K562 (cell line): ENCODE data around the gene PTPRM. TPM values are rescaled to one million over a fixed set of nuclear protein-coding genes. Genes with fewer than 3 reads are reported as not detected.

Source experiments
- ATAC-seq: fragments of 200-7000 bp; cut with Tn5 transposase; 3 replicates; pipeline ENCODE4 v1.9.1; 2020; ENCODE audit warnings: moderate library complexity
- BruUV-seq: library from RNA; stranded (reverse); fragments of 400-500 nt; replicated peaks from 2 replicates; lab custom pipeline; 2021; lab: Mats Ljungman, UMichigan
- CTCF ChIA-PET: fragments of 300-600 bp; formaldehyde crosslinking; extraction: SDS; loops from one replicate; lab custom pipeline; 2021; ENCODE audit warnings: low intra/inter-chr PET ratio; lab: Yijun Ruan, JAX
- POLR2A ChIA-PET: fragments of 300-600, 350-650 bp; sonication (Branson Sonifier 250); formaldehyde crosslinking; extraction: SDS; loops from one replicate; lab custom pipeline; 2021; ENCODE audit warnings: antibody characterized with exemption, inconsistent platforms; lab: Yijun Ruan, JAX
- DNase-seq, 4 experiments: peaks; one replicate each; pipeline versions ENCODE4 v3.0.0 to v3.0.0-alpha.2; 2011 to 2018; ENCODE audit warnings: low spot score in 3 of 4, mixed read lengths in 3 of 4; ENCODE audit errors: extremely low read depth in 1 of 4
- FAIRE-seq: peaks from 2 replicates; lab custom pipeline; 2011; peaks lifted over from hg19 to GRCh38; lab: Jason Lieb, UNC
- H2AFZ ChIP-seq: 2 replicates; pipeline ENCODE4 v1.6.0; 2011; ENCODE audit warnings: low read depth, low read length, control low read depth, inconsistent platforms
- H3K27ac ChIP-seq: fragments of 200-600 bp; 3 replicates; pipeline ENCODE4 v1.8.0; 2011; ENCODE audit warnings: low read depth, mild to moderate bottlenecking, control low read depth, inconsistent platforms, low read length, moderate library complexity, mixed read lengths; ENCODE audit errors: extremely low read depth
- H3K27me3 ChIP-seq, 2 experiments: fragments of 300-600 bp in 1 of 2; 2 replicates in 1 of 2; 3 replicates in 1 of 2; pipeline versions ENCODE4 v1.6.0 to v1.8.0; 2011; ENCODE audit warnings: inconsistent platforms in 2 of 2, low read length in 2 of 2, mild to moderate bottlenecking in 1 of 2, mixed read lengths in 1 of 2, moderate library complexity in 1 of 2; ENCODE audit not compliant: control insufficient read depth in 2 of 2, insufficient read depth in 2 of 2
- H3K36me3 ChIP-seq: fragments of 300-600 bp; 3 replicates; pipeline ENCODE4 v1.8.0; 2011; ENCODE audit warnings: mild to moderate bottlenecking, low read length, inconsistent platforms; ENCODE audit not compliant: control insufficient read depth, insufficient read depth
- H3K4me1 ChIP-seq, 2 experiments: fragments of 200-600 bp in 1 of 2; replicated peaks in 1 of 2; 2 replicates in 1 of 2; 3 replicates in 1 of 2; pipeline versions ENCODE4 v1.5.1 to v1.8.0; 2011; ENCODE audit warnings: inconsistent platforms in 2 of 2, low read length in 2 of 2, mild to moderate bottlenecking in 1 of 2, mixed read lengths in 1 of 2, moderate library complexity in 1 of 2; ENCODE audit not compliant: control insufficient read depth in 2 of 2, insufficient read depth in 2 of 2
- H3K4me2 ChIP-seq: 2 replicates; pipeline ENCODE4 v1.6.1; 2011; ENCODE audit warnings: low read length, control low read depth, inconsistent platforms, mixed read lengths; ENCODE audit not compliant: insufficient read depth
- H3K4me3 ChIP-seq: fragments of 200-600 bp; sonication (generic), shearing (Covaris generic); 2 replicates; pipeline ENCODE4 v1.5.1; 2016; ENCODE audit warnings: control low read depth, inconsistent platforms
- H3K79me2 ChIP-seq: fragments of 200-600 bp; 3 replicates; pipeline ENCODE4 v1.8.0; 2011; ENCODE audit warnings: low read length, inconsistent platforms; ENCODE audit not compliant: control insufficient read depth, insufficient read depth
- H3K9ac ChIP-seq, 2 experiments: 2 replicates each; pipeline versions ENCODE4 v1.6.0 to v1.6.1; 2011; ENCODE audit warnings: low read depth in 2 of 2, low read length in 2 of 2, control low read depth in 1 of 2, inconsistent platforms in 1 of 2, mild to moderate bottlenecking in 1 of 2, mixed read lengths in 1 of 2; ENCODE audit not compliant: insufficient read depth in 1 of 2
- H3K9me1 ChIP-seq: one replicate; pipeline ENCODE4 v1.6.0; 2011; ENCODE audit warnings: inconsistent platforms, mild to moderate bottlenecking, low read length, moderate library complexity; ENCODE audit not compliant: control insufficient read depth, insufficient read depth
- H3K9me3 ChIP-seq: replicated peaks from 2 replicates; pipeline ENCODE4 v1.5.1; 2011; ENCODE audit warnings: low read depth, low read length, inconsistent platforms; ENCODE audit not compliant: control insufficient read depth, insufficient read depth
- H4K20me1 ChIP-seq: replicated peaks from 2 replicates; pipeline ENCODE4 v1.6.1; 2011; ENCODE audit warnings: low read length, inconsistent platforms, mixed read lengths; ENCODE audit not compliant: control insufficient read depth, insufficient read depth
- HMG20A ChIP-seq: fragments of 450-650 bp; formaldehyde crosslinking; conservative IDR thresholded peaks from 2 replicates; pipeline ENCODE4 v1.4.0; 2020; ENCODE audit warnings: mild to moderate bottlenecking, mixed read lengths
- RBM34 ChIP-seq: fragments of 200-400 bp; formaldehyde crosslinking; IDR thresholded peaks from 2 replicates; pipeline ENCODE4 v1.6.1; 2018; ENCODE audit warnings: low read length, borderline replicate concordance; ENCODE audit not compliant: insufficient read depth
- SP2 ChIP-seq: IDR thresholded peaks from 2 replicates; pipeline ENCODE4 v1.6.1; 2011; ENCODE audit warnings: mild to moderate bottlenecking, low read depth, low read length, moderate library complexity; ENCODE audit not compliant: poor library complexity, severe bottlenecking; ENCODE audit errors: extremely low read depth
- WGBS: fragments of 100-300 bp; shearing (Covaris generic); methylation state at CpG from one replicate; pipeline ENCODE4 v1.1.6; 2016; ENCODE audit warnings: low coverage, mixed read lengths; ENCODE audit not compliant: insufficient coverage; ENCODE audit errors: missing lambda C conversion rate; 5-methylcytosine and 5-hydroxymethylcytosine counted together
- in situ Hi-C: fragments of 300-500 bp; cut with MboI; formaldehyde crosslinking; loops from 4 replicates; pipeline ENCODE4 v1.15.0; 2018; ENCODE audit warnings: inconsistent platforms, mixed read lengths
- intact Hi-C: fragments of 100-400 bp; cut with micrococcal nuclease; formaldehyde crosslinking; loops from 2 replicates; pipeline ENCODE4 v1.14.2; 2022
- polyA plus RNA-seq, 8 experiments: library from polyadenylated mRNA; depleted of rRNA in 4 of 8; stranded (reverse) in 5 of 8; unstranded in 3 of 8; fragments of >200 nt; fragmentation: Nextera tagmentation in 2 of 8; fragmentation: Illumina TruSeq in 1 of 8; extraction: Ambion mirVana in 2 of 8; extraction: Trizol in 1 of 8; gene quantifications; 2 replicates each; pipeline versions ENCODE4 v1.2.1 to v1.2.3, GENCODE V29; 2011 to 2014; ENCODE audit warnings: inconsistent platforms in 1 of 8, missing spikeins in 1 of 8
- total RNA-seq, 7 experiments: library from RNA; depleted of rRNA in 6 of 7; stranded (reverse); fragments of >200 nt in 6 of 7; fragmentation: Illumina TruSeq in 2 of 7; extraction: Trizol in 2 of 7; gene quantifications; 2 replicates each; pipeline versions ENCODE4 v1.2.1 to v1.2.3, GENCODE V29; 2011 to 2021; ENCODE audit warnings: low replicate concordance in 1 of 7
- TF ChIP-seq, protein P1 (sequence below): fragments of 450-650 bp; conservative IDR thresholded peaks from 2 replicates; pipeline ENCODE4 v1.6.1; 2016; ENCODE audit warnings: missing genetic modification characterization, low read depth, mild to moderate bottlenecking, missing compliant biosample characterization, moderate library complexity
- TF ChIP-seq, protein P2 (sequence below): fragments of 200-400 bp; formaldehyde crosslinking; IDR thresholded peaks from 2 replicates; pipeline ENCODE4 v1.6.1; 2017; ENCODE audit warnings: mild to moderate bottlenecking, low read depth, low read length, moderate library complexity
- TF ChIP-seq, protein P3 (sequence below), 2 experiments: IDR thresholded peaks; 2 replicates each; pipeline ENCODE4 v1.6.1; 2011; ENCODE audit warnings: borderline replicate concordance in 1 of 2, control low read depth in 1 of 2, low read depth in 1 of 2, low read length in 1 of 2, mild to moderate bottlenecking in 1 of 2, mixed read lengths in 1 of 2, moderate library complexity in 1 of 2; ENCODE audit not compliant: insufficient read depth in 1 of 2, insufficient read length in 1 of 2, poor library complexity in 1 of 2, severe bottlenecking in 1 of 2; ENCODE audit errors: extremely low read depth in 1 of 2
- TF ChIP-seq, protein P4 (sequence below): IDR thresholded peaks from 2 replicates; pipeline ENCODE4 v1.6.1; 2012; ENCODE audit warnings: low read depth, low read length, improper control_type of control experiment, borderline replicate concordance

The PTPRM gene
- total and polyA plus RNA-seq, 9 of the 15 experiments (the other 6 are each of a cell fraction or from before 2014, with no cell fraction given) = 0.03 to 0.16 (median 0.08) TPM; not detected in 3

DNA sequence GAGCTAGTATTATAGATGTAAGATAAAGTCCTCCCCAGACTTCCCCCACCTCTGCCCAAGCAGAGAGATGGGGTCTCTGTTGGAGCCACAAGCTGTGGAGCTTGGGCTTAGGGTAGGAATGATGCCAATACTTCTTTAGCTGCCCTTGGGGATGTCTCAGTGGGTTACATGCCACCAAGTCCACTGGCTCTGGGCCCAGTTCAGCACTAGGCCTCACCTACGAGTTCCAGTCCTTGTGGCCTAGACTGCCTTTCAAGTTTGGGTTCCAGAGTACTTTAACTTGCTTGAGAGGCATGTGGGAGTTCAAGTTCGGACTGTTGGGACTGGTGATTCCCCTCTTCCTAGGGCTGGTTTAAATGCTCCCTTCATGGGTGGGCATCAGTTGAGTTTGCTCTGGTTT, 272.4 kb downstream of the PTPRM start:
- no TSS peak for BruUV-seq
- 0% methylated on average over 2 of the region's 2 CpGs for WGBS
- intact Hi-C loops (no loop called here), in situ Hi-C loops (no loop called here)
- Histone ChIP-seq H3K4me3 (no peak overlapping the region), H3K36me3 (no peaks in the 10 kb centered on the region), H3K79me2 (no peaks in the 10 kb centered on the region), H3K9me1 (no peaks in the 10 kb centered on the region), H3K4me1 (no peaks in the 10 kb centered on the region), H3K9ac (no peak overlapping the region), H2AFZ (no peak overlapping the region), H3K27me3 (no peaks in the 10 kb centered on the region), H3K4me2 (no peak overlapping the region), H3K27ac (no peak overlapping the region), H3K9me3 (no peaks in the 10 kb centered on the region)
- ChIA-PET CTCF (no interaction called here), POLR2A (interaction anchor here (1.2 kb wide), 1 partner anchor 14 kb away, joined by 4 read pairs; no protein-coding TSS in a partner anchor)
- FAIRE-seq (no peak), ATAC-seq (no peak), DNase-seq (no peak)
- TF ChIP-seq RBM34 (no peak), SP2 (no peak), HMG20A (CRISPR knock-in tag) (no peak)
- TF ChIP-seq, protein P1, sequence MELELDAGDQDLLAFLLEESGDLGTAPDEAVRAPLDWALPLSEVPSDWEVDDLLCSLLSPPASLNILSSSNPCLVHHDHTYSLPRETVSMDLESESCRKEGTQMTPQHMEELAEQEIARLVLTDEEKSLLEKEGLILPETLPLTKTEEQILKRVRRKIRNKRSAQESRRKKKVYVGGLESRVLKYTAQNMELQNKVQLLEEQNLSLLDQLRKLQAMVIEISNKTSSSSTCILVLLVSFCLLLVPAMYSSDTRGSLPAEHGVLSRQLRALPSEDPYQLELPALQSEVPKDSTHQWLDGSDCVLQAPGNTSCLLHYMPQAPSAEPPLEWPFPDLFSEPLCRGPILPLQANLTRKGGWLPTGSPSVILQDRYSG (tag) = no peak
- TF ChIP-seq, protein P2, sequence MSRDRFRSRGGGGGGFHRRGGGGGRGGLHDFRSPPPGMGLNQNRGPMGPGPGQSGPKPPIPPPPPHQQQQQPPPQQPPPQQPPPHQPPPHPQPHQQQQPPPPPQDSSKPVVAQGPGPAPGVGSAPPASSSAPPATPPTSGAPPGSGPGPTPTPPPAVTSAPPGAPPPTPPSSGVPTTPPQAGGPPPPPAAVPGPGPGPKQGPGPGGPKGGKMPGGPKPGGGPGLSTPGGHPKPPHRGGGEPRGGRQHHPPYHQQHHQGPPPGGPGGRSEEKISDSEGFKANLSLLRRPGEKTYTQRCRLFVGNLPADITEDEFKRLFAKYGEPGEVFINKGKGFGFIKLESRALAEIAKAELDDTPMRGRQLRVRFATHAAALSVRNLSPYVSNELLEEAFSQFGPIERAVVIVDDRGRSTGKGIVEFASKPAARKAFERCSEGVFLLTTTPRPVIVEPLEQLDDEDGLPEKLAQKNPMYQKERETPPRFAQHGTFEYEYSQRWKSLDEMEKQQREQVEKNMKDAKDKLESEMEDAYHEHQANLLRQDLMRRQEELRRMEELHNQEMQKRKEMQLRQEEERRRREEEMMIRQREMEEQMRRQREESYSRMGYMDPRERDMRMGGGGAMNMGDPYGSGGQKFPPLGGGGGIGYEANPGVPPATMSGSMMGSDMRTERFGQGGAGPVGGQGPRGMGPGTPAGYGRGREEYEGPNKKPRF = no peak
- TF ChIP-seq, protein P3, sequence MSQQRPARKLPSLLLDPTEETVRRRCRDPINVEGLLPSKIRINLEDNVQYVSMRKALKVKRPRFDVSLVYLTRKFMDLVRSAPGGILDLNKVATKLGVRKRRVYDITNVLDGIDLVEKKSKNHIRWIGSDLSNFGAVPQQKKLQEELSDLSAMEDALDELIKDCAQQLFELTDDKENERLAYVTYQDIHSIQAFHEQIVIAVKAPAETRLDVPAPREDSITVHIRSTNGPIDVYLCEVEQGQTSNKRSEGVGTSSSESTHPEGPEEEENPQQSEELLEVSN (IDR thresholded peaks at IDR 0.05; ENCODE audit: borderline replicate concordance in 1 of 2, extremely low read depth in 1 of 2, insufficient read depth in 1 of 2, insufficient read length in 1 of 2, low read depth in 1 of 2, low read length in 1 of 2, poor library complexity in 1 of 2, severe bottlenecking in 1 of 2) = no peak
- TF ChIP-seq, protein P4, sequence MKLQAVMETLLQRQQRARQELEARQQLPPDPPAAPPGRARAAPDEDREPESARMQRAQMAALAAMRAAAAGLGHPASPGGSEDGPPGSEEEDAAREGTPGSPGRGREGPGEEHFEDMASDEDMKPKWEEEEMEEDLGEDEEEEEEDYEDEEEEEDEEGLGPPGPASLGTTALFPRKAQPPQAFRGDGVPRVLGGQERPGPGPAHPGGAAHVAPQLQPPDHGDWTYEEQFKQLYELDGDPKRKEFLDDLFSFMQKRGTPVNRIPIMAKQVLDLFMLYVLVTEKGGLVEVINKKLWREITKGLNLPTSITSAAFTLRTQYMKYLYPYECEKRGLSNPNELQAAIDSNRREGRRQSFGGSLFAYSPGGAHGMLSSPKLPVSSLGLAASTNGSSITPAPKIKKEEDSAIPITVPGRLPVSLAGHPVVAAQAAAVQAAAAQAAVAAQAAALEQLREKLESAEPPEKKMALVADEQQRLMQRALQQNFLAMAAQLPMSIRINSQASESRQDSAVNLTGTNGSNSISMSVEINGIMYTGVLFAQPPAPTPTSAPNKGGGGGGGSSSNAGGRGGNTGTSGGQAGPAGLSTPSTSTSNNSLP = no peak
- TF ChIP-seq, all 486 proteins: peak for 0
- no peaks in the 10 kb centered on the region for H4K20me1 ChIP-seq
